Ecto neural progenitor cell (in vitro differentiated cells): ENCODE results near the gene TUBGCP2.

Source experiments
- DNase-seq: peaks from one replicate; pipeline ENCODE4 v3.0.0-alpha.2; 2018; ENCODE audit warnings: low spot score

TUBGCP2 gene

GRCh38 chr10:133306097-133306476 lies 2.6 kb downstream of the TUBGCP2 start:
- DNase-seq = no peak

DNA sequence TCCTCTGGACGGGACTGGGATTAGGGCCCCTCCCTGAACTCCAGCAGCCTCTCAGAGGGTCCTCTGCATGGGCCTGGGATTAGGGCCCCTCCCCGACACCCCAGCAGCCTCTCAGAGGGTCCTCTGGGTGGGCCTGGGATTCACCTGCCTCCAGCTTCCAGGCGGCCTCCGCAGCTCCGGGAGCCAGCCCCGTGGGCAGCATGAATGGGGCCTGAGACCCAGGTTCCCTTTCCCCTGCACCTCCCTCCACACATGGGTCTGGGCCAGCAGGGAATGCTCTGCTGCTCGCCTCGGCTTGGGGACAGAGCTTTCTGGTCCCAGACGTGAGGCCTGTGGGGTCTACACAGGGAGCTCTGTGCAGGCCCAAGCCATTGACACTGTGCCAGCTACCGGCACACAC lies 5.5 kb downstream of the TUBGCP2 start:
- no peak for DNase-seq

- DNase-seq = no peak
Measured at GRCh38 chr10:133302230-133302629, 6.4 kb downstream of the TUBGCP2 start.

DNA sequence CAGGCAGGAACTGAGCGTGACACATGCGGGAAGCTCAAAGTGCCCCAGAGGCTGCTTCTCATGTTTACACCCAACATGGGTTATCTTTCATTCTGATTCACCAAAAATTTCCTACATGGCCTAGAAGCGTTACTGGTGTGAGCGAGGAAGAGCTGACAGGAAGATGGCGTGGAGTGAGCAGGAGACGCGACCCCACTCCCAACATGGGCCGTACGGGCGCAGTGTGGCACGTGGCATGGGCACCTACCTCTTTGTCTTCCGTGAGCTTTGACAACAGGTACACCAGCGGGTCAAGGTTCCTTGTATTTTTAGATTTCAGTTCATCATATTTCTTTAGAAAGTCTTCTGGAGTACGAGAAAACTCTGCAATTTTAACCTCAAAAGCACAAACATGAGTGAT lies 8.9 kb downstream of the TUBGCP2 start:
- no peak for DNase-seq

DNA sequence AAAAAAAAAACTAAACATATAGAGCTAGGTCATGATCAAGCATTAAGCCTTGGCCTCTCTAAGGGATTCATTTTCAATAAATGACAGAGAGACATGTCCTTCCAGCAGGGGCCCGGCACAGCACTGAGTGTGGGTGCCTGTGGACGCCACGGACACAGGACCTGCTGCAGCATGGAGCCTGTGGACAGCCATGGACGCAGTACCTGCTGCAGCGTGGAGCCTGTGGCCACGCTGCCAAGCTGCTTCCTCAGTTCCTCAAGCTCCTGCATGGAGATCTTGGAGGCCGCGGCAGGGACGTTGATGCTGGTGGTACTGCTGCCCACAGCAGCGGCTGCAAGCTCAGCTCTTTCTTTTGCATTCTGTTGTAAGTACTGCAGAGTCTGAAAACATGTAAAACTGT lies 9.4 kb downstream of the TUBGCP2 start:
- no peak for DNase-seq

DNA sequence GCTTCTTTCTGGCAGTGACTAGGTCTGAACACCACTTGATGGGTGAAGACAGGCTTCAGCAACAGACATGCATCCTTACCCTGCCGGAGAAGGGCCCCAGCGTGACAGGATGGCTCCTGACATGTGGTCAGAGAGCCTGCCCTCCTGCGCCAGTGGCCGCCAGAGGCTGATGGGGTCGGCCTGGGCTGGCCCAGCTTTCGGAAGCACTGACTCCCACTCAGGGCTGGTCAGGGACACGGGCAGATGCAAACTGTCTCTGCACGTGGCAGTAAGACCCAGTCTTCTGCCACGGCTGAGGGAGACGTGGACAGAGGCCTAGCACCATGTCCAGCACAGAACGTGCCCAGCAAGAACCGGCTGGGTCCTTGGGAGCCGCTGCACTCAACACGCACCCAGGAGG lies 10.2 kb downstream of the TUBGCP2 start:
- DNase-seq = no peak

DNA sequence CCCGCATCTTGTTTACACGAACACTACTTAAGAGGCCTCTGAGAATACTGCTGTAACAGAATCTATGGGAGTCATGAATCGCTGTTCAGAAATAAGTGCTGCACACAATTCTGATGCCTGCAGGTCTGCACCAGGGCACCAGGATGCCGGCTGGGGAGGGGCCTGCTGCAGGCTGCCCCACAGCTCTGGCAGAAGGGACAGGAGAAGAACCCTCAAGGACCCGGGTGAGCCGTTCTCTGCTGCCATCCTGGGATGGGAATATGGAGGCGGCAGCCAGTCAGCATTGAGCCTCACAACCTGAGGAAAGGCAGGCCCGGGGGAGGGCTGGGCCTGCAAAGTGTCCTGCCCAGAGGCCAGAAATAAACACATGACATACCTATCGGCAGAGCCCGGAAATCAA lies 11.2 kb downstream of the TUBGCP2 start:
- DNase-seq = no peak

DNA sequence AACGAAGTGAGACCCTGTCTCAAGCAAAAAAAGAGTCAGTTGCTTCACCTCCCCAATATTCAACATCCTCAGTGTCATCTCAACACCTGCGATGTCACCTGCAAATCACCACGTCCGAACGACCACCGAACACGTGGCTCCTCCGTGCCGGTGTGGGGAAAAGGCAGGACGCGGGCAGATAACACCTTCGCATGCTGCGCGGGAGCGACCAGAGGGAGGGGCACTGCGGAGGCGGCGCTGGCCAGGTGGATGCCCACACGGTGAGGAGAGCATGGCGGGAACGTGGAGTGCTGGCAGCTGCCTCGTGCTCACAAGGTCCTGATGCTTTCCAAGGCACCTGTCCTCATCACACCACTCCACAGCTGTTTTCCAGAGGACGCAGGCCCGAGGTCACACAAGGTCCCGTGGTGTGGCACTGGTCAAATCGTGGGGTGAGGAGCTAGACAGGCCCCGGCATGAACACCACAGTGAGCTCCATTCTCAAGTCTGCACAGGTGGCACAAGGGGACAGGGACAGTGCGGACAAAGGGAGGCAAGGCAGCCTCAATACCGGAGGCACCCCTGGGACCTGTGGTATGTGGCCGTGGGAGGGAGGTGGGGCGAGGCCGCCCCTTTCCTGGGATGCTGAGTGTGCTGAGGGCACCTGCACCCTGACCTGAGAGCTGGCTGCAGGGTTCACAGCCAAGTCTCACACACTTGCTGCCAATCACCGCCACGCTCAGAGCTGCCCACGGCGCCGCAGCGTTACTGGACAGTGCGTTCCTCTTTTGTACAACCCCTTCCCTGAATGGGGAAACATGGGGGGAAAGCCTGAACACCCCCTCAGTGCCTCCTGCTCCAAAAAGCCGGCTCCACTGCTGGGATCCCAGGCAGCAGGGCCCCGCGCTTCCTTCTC lies 13.0 kb downstream of the TUBGCP2 start:
- no peak for DNase-seq

DNA sequence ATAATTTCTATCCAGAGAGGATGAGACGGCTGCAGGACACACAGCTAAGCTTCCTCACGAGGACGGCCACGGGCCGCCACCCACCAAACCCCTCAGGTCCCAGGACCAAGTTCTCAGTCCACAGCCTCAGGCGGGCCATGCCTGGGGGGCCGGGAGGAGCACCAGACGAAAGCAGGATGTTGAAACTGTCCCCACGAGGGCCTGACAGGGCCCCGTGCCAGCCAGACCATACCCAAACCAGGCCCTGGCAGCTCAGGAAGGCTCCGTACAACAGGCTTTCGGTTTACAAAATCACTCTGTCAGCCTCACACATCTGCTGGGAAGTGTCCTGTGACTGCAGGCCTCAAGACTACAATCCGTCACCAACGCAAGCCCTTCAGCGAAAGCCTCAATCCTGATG lies 14.5 kb downstream of the TUBGCP2 start:
- no peak for DNase-seq

DNA sequence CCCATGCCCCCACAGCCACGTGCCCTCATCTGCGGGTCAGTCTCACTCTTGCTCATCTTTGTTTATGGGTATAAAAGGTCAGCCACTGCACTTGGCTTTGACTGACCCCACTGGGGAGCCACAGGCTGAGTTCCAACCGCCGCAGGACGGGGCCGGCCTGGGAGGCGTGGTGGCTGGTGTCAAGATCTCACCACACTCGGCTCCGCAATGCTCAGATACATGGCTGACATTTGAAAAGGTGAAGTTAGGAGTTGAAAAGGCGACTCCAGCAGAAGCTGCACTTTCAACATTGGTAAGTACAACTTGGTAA lies 14.9 kb downstream of the TUBGCP2 start:
- no peak for DNase-seq

- DNase-seq = no peak
Measured at GRCh38 chr10:133292919-133293809, 15.5 kb downstream of the TUBGCP2 start.

GRCh38 chr10:133289761-133290160 lies 18.9 kb downstream of the TUBGCP2 start:
- no peak for DNase-seq

DNA sequence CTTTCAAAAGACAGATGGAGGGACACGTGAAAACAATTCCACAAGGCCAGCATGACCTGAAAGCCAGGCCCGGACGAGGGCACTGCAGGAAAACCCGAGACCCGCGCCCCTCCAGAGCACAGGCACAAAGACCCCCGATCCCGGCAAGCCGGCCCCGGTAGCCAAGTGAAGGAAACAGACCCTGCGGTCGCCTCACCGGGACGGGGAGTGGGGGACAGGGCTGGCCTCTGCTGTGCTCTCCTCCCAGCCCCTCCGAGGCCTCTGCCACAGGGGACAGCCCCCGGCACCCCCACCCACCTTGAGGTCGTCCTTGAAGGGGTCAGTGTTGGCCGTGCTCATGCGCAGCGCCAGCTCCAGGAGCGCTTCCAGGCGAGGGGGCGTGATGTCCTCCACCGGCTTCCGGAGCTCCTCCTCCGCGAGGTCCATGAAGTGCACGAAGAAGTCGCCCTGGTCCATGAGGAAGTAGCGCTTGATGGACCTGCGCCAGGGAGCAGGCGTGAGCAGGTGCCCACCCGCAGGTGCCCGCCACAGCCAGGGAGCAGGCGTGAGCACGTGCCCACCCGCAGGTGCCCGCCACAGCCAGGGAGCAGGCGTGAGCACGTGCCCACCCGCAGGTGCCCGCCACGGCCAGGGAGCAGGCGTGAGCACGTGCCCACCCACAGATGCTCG lies 20.7 kb downstream of the TUBGCP2 start:
- no peak for DNase-seq

DNA sequence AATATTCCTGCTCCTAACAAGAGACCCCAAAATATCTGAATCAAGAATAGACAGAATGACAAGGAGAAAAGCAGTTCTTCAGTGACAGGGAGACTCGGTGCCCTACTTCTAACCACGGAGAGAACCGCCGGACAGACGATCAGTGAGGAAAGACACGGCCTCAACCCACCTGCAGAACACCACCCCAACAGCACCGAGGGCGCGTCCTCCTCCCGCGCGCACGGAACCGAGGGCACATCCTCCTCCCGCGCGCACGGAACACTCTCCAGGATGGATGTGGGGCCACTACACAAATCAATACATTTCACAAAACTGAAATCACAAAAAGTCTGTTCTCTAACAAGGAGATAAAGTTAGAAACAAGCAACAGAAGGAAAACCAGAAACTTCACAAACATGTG lies 22.3 kb downstream of the TUBGCP2 start:
- no peak for DNase-seq

DNA sequence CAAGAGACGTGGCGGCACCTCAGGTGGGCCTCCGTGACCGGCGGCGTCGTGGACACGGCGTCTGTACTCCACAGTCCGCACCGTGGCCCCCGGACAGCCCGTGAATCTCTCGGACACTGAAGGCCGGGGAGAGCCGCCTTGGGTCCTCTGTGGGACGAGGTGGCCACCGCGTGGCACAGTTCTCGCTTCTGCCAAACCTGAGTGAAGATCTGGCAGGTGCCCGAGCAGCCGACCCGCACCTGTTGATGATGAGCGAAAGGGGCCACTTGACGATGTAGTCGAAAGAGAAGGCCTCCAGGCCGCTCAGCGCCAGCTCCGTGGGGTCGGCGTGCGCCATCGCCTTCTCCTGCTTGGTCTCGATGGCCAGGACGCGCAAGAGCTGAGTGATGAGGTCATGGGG lies 23.5 kb downstream of the TUBGCP2 start:
- DNase-seq = no peak

DNA sequence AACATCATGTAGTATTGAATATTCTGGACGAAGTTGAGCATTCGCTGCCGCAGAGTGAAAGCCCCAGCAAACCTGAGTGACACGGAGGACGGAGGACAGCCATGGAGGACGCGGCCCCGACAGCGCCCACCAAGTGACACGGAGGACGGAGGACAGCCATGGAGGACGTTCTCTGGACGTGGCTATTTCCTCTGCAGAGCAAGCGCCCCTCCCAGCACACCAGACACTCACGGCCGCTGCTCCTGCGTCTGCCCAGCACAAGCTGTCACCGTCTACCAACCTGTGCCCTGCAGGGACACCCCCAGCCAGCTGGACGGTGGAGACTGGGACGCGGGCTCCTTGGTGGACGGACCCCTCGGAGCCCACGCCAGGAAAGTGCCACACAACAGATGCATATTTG lies 24.7 kb downstream of the TUBGCP2 start:
- DNase-seq = no peak

DNA sequence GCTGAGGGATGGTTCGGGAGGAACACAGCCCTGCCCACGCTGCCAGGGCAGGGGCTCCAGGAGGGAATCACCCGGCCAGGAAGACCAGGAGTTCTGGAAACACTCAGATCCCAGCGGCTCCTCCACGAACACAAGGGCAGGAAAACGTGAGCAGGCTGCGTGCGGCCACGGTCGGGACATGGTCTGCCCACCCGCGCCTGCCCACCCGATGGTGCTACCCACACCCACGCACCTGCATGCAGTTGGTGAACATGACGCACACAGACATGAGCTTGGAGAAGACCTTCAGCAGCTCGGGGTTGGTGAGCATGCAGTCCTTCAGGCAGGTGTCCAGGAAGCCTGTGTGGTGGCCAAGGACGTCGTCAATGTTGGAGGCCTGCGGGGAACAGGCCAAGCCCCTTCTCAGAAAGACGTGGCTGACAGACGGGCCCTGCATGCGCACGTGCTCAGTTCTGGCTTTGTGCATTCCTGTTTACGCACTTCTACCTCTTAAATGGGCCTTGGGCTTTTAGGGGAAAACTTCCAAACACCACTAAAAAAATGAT lies 25.8 kb downstream of the TUBGCP2 start:
- DNase-seq = no peak

- DNase-seq = no peak
Measured at GRCh38 chr10:133281628-133282372, 26.9 kb downstream of the TUBGCP2 start.

DNA sequence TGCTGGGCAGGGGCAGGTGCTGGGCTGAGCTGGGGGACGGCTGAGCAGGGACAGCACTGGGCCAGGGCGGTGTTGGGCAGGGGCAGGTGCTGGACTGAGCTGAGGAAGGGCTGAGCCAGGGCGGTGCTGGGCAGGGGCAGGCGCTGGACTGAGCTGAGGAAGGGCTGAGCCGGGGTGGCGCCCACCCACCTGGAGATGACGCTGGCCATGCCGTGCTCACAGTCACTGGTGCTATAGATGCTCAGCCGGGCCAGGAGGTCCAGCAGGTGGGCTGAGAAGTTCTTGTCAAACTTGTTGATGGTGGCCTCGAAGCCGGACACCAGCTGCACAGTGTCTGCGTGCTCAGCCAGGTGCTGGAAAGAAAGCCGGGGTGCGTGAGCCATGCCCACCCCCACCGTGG lies 27.6 kb downstream of the TUBGCP2 start:
- DNase-seq = no peak

- DNase-seq = no peak
Measured at GRCh38 chr10:133280391-133281059, 28.1 kb downstream of the TUBGCP2 start.
